HEK293 (cell line): ENCODE measurements around the gene PCSK2.
A peak's percentile ranks its signal among the peaks of the same experiment; 100 is the strongest.

ENCODE experiments used
- CTCF ChIA-PET: fragments of 350-600 bp; formaldehyde crosslinking; extraction: SDS; loops from one replicate; lab custom pipeline; 2021; ENCODE audit warnings: antibody characterized with exemption; lab: Yijun Ruan, JAX
- POLR2A ChIA-PET: fragments of 300-600 bp; formaldehyde crosslinking; extraction: SDS; loops from one replicate; lab custom pipeline; 2020; ENCODE audit warnings: antibody characterized with exemption, inconsistent platforms; lab: Yijun Ruan, JAX
- H3K27ac ChIP-seq: fragments of 200-500 bp; sonication (Bioruptor generic); 2 replicates; pipeline ENCODE4 v1.5.1; 2014; ENCODE audit warnings: low read depth, low read length, control low read depth, inconsistent platforms; ENCODE audit errors: extremely low read depth
- H3K36me3 ChIP-seq, 2 experiments: fragments of 200-500 bp in 1 of 2; sonication (Bioruptor generic) in 1 of 2; 1 replicate in 1 of 2; 2 replicates in 1 of 2; pipeline ENCODE4 v1.5.1; 2014 to 2017; ENCODE audit warnings: inconsistent platforms in 2 of 2, low read length in 2 of 2; ENCODE audit not compliant: control insufficient read depth in 2 of 2, insufficient read depth in 1 of 2
- H3K4me1 ChIP-seq: fragments of 200-500 bp; sonication (Bioruptor generic); 2 replicates; pipeline ENCODE4 v1.5.1; 2014; ENCODE audit warnings: mild to moderate bottlenecking, low read length, inconsistent platforms; ENCODE audit not compliant: control insufficient read depth, insufficient read depth
- H3K4me3 ChIP-seq: 2 replicates; pipeline ENCODE4 v1.5.1; 2011; ENCODE audit warnings: low read depth, mild to moderate bottlenecking, control low read depth, low read length, moderate library complexity
- H3K9me3 ChIP-seq: fragments of 200-500 bp; sonication (Bioruptor generic); 2 replicates; pipeline ENCODE4 v1.5.1; 2014; ENCODE audit warnings: low read depth, low read length, inconsistent platforms; ENCODE audit not compliant: control insufficient read depth, insufficient read depth
- GLI2 ChIP-seq: fragments of 450-650 bp; formaldehyde crosslinking; IDR thresholded peaks from 2 replicates; pipeline ENCODE4; 2017; ENCODE audit warnings: missing biosample characterization, missing genetic modification characterization, low read depth, borderline replicate concordance
- MZF1 ChIP-seq: fragments of 450-650 bp; formaldehyde crosslinking; IDR thresholded peaks from 2 replicates; pipeline ENCODE4 v1.5.1; 2017; ENCODE audit warnings: missing biosample characterization, missing genetic modification characterization, borderline replicate concordance
- RBAK ChIP-seq: fragments of 450-650 bp; formaldehyde crosslinking; IDR thresholded peaks from 2 replicates; pipeline ENCODE4 v1.5.1; 2016; ENCODE audit warnings: missing biosample characterization, missing genetic modification characterization
- SALL2 ChIP-seq: fragments of 450-650 bp; formaldehyde crosslinking; IDR thresholded peaks from 2 replicates; pipeline ENCODE4 v1.5.0; 2017; ENCODE audit warnings: missing biosample characterization, mild to moderate bottlenecking, missing genetic modification characterization, borderline replicate concordance
- SETDB1 ChIP-seq: IDR thresholded peaks from one replicate; pipeline ENCODE4 v1.6.1; 2017; ENCODE audit warnings: mild to moderate bottlenecking, low read length, moderate library complexity, mixed read lengths; ENCODE audit not compliant: insufficient read length
- ZFHX2 ChIP-seq: fragments of 450-650 bp; formaldehyde crosslinking; conservative IDR thresholded peaks from 2 replicates; pipeline ENCODE4 v1.5.1; 2016; ENCODE audit warnings: missing biosample characterization, missing genetic modification characterization
- ZIC2 ChIP-seq: fragments of 450-650 bp; formaldehyde crosslinking; IDR thresholded peaks from 2 replicates; pipeline ENCODE4 v1.5.1; 2016; ENCODE audit warnings: missing biosample characterization, missing genetic modification characterization
- ZNF146 ChIP-seq: fragments of 450-650 bp; formaldehyde crosslinking; IDR thresholded peaks from 2 replicates; pipeline ENCODE4 v1.5.1; 2016; ENCODE audit warnings: missing biosample characterization, missing genetic modification characterization
- ZNF175 ChIP-seq: fragments of 450-650 bp; formaldehyde crosslinking; IDR thresholded peaks from 2 replicates; pipeline ENCODE4 v1.5.1; 2016; ENCODE audit warnings: missing biosample characterization, missing genetic modification characterization
- ZNF292 ChIP-seq: fragments of 450-650 bp; formaldehyde crosslinking; IDR thresholded peaks from 2 replicates; pipeline ENCODE4 v1.5.1; 2016; ENCODE audit warnings: low read depth, missing biosample characterization, missing genetic modification characterization, borderline replicate concordance
- ZNF350 ChIP-seq: fragments of 450-650 bp; formaldehyde crosslinking; IDR thresholded peaks from 2 replicates; pipeline ENCODE4 v1.5.0; 2017; ENCODE audit warnings: missing biosample characterization, mild to moderate bottlenecking, missing genetic modification characterization
- ZNF501 ChIP-seq: fragments of 450-650 bp; formaldehyde crosslinking; IDR thresholded peaks from 2 replicates; pipeline ENCODE4 v1.5.1; 2016; ENCODE audit warnings: missing biosample characterization, missing genetic modification characterization
- ZNF707 ChIP-seq: fragments of 450-650 bp; formaldehyde crosslinking; IDR thresholded peaks from 2 replicates; pipeline ENCODE4 v1.5.1; 2016; ENCODE audit warnings: missing biosample characterization, missing genetic modification characterization
- ZNF785 ChIP-seq: fragments of 450-650 bp; formaldehyde crosslinking; IDR thresholded peaks from 2 replicates; pipeline ENCODE4 v1.5.1; 2016; ENCODE audit warnings: missing biosample characterization, missing genetic modification characterization
- ZNF830 ChIP-seq: fragments of 450-650 bp; IDR thresholded peaks from 2 replicates; pipeline ENCODE4 v1.5.0; 2018; ENCODE audit warnings: missing biosample characterization, missing genetic modification characterization, low read depth, mild to moderate bottlenecking, moderate library complexity
- TF ChIP-seq, protein P1 (sequence below): fragments of 450-650 bp; formaldehyde crosslinking; conservative IDR thresholded peaks from 2 replicates; pipeline ENCODE4 v1.5.1; 2016; ENCODE audit warnings: low read depth, missing biosample characterization, missing genetic modification characterization
- TF ChIP-seq, protein P2 (sequence below): fragments of 450-650 bp; formaldehyde crosslinking; IDR thresholded peaks from 2 replicates; pipeline ENCODE4 v1.5.1; 2016; ENCODE audit warnings: missing biosample characterization, missing genetic modification characterization
- TF ChIP-seq, protein P3 (sequence below): IDR thresholded peaks from 2 replicates; pipeline ENCODE4 v1.6.1; 2011; ENCODE audit warnings: mild to moderate bottlenecking, low read depth, low read length, borderline replicate concordance
- TF ChIP-seq, protein P4 (sequence below): fragments of 450-650 bp; formaldehyde crosslinking; IDR thresholded peaks from 2 replicates; pipeline ENCODE4 v1.5.1; 2016; ENCODE audit warnings: missing biosample characterization, missing genetic modification characterization

The PCSK2 gene

GRCh38 chr20:17505636-17506517 lies 279.0 kb downstream of the PCSK2 start:
- POLR2A ChIA-PET, result interaction anchor here (0.6 to 1.0 kb wide), 2 partner anchors 177 to 1033 kb away, joined by 3 to 9 read pairs; partner anchors contain the start of gene RRBP1
- Histone ChIP-seq H3K36me3 (no peaks in the 10 kb centered on the region), H3K27ac (no peak overlapping the region), H3K4me3 (no peak overlapping the region), H3K4me1 (no peaks in the 10 kb centered on the region), H3K9me3 (no peaks in the 10 kb centered on the region)
- TF ChIP-seq, protein P1, sequence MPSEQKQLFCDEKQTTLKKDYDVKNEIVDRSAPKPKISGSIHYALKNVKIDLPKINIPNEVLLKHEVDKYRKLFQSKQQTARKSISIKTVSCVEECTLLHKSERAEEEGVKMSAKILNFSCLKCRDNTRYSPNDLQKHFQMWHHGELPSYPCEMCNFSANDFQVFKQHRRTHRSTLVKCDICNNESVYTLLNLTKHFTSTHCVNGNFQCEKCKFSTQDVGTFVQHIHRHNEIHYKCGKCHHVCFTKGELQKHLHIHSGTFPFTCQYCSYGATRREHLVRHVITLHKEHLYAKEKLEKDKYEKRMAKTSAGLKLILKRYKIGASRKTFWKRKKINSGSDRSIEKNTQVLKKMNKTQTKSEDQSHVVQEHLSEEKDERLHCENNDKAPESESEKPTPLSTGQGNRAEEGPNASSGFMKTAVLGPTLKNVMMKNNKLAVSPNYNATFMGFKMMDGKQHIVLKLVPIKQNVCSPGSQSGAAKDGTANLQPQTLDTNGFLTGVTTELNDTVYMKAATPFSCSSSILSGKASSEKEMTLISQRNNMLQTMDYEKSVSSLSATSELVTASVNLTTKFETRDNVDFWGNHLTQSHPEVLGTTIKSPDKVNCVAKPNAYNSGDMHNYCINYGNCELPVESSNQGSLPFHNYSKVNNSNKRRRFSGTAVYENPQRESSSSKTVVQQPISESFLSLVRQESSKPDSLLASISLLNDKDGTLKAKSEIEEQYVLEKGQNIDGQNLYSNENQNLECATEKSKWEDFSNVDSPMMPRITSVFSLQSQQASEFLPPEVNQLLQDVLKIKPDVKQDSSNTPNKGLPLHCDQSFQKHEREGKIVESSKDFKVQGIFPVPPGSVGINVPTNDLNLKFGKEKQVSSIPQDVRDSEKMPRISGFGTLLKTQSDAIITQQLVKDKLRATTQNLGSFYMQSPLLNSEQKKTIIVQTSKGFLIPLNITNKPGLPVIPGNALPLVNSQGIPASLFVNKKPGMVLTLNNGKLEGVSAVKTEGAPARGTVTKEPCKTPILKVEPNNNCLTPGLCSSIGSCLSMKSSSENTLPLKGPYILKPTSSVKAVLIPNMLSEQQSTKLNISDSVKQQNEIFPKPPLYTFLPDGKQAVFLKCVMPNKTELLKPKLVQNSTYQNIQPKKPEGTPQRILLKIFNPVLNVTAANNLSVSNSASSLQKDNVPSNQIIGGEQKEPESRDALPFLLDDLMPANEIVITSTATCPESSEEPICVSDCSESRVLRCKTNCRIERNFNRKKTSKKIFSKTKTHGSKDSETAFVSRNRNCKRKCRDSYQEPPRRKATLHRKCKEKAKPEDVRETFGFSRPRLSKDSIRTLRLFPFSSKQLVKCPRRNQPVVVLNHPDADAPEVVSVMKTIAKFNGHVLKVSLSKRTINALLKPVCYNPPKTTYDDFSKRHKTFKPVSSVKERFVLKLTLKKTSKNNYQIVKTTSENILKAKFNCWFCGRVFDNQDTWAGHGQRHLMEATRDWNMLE (tag by site-specific recombination), result no peak
- TF ChIP-seq ZNF501 (tag by site-specific recombination), result no peak
- peak; percentile 42 for TF ChIP-seq ZFHX2 (tag by site-specific recombination)
- TF ChIP-seq, all 188 proteins: peak for 1
- CTCF ChIA-PET, result interaction anchor here (0.5 to 2.5 kb wide), 29 partner anchors 8 to 1162 kb away, joined by 3 to 17 read pairs (median 4); no protein-coding TSS in a partner anchor

DNA sequence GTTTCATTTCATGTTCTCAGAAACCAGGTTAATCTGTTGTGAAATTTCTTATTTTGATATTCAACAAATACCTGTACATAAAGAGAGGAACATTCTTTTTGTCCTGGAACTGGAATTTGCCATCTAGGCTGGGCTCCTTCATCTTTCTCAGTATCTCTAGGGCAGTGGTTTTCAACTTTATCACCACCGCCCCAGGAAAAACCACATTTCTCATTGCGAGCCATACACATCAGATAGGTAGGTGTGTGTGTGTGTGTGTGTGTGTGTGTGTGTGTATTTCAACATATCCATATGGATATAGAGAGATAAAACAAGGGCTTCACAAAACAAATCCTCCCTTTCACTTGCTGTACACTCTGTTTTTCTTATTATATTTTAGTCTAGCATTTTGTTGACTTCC lies 280.2 kb downstream of the PCSK2 start:
- no peak overlapping the region for H3K4me3 ChIP-seq
- H3K36me3 ChIP-seq, result no peaks in the 10 kb centered on the region
- H3K9me3 ChIP-seq, result no peaks in the 10 kb centered on the region
- POLR2A ChIA-PET, result interaction anchor here (0.6 kb wide), 1 partner anchor 1032 kb away, joined by 9 read pairs; no protein-coding TSS in a partner anchor
- TF ChIP-seq SALL2 (tag by site-specific recombination) (no peak), SETDB1 (no peak), ZNF292 (tag by site-specific recombination) (no peak)
- TF ChIP-seq, all 188 proteins: peak for 0
- CTCF ChIA-PET, result no interaction called here
- no peaks in the 10 kb centered on the region for H3K4me1 ChIP-seq
- H3K27ac ChIP-seq, result no peak overlapping the region

DNA sequence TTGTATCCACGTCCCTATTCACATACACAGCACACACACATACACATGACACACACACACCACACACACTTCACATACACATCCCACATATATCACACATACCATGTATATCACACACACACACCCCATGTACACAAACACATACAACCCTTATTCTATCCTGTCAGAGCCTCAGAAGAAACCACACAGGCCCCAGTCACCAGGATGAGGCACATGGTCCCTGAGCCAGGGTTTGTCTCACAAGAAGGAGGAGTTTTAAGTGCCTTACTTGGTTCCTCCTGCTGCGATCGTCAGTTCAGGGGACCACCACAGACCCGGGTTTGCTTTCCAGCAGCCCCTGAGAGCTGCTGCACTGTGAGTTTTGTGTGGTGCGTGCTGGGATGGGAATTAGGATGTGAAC lies 280.7 kb downstream of the PCSK2 start:
- H3K4me3 ChIP-seq, result no peak overlapping the region
- no peaks in the 10 kb centered on the region for H3K4me1 ChIP-seq
- no peaks in the 10 kb centered on the region for H3K36me3 ChIP-seq
- no peak overlapping the region for H3K27ac ChIP-seq
- H3K9me3 ChIP-seq, result no peaks in the 10 kb centered on the region
- no peak for TF ChIP-seq ZIC2 (tag by site-specific recombination)
- TF ChIP-seq, protein P2, sequence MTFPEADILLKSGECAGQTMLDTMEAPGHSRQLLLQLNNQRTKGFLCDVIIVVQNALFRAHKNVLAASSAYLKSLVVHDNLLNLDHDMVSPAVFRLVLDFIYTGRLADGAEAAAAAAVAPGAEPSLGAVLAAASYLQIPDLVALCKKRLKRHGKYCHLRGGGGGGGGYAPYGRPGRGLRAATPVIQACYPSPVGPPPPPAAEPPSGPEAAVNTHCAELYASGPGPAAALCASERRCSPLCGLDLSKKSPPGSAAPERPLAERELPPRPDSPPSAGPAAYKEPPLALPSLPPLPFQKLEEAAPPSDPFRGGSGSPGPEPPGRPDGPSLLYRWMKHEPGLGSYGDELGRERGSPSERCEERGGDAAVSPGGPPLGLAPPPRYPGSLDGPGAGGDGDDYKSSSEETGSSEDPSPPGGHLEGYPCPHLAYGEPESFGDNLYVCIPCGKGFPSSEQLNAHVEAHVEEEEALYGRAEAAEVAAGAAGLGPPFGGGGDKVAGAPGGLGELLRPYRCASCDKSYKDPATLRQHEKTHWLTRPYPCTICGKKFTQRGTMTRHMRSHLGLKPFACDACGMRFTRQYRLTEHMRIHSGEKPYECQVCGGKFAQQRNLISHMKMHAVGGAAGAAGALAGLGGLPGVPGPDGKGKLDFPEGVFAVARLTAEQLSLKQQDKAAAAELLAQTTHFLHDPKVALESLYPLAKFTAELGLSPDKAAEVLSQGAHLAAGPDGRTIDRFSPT (tag by site-specific recombination), result no peak
- TF ChIP-seq ZNF175, result no peak
- TF ChIP-seq ZNF146 (tag by site-specific recombination), result no peak
- no peak for TF ChIP-seq ZNF350 (tag by site-specific recombination)
- no peak for TF ChIP-seq ZNF785 (tag by site-specific recombination)
- TF ChIP-seq MZF1 (tag by site-specific recombination), result no peak
- TF ChIP-seq RBAK, result no peak
- no peak for TF ChIP-seq ZNF707
- TF ChIP-seq, protein P3, sequence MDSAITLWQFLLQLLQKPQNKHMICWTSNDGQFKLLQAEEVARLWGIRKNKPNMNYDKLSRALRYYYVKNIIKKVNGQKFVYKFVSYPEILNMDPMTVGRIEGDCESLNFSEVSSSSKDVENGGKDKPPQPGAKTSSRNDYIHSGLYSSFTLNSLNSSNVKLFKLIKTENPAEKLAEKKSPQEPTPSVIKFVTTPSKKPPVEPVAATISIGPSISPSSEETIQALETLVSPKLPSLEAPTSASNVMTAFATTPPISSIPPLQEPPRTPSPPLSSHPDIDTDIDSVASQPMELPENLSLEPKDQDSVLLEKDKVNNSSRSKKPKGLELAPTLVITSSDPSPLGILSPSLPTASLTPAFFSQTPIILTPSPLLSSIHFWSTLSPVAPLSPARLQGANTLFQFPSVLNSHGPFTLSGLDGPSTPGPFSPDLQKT, result no peak
- no peak for TF ChIP-seq GLI2 (tag by site-specific recombination)
- TF ChIP-seq, protein P4, sequence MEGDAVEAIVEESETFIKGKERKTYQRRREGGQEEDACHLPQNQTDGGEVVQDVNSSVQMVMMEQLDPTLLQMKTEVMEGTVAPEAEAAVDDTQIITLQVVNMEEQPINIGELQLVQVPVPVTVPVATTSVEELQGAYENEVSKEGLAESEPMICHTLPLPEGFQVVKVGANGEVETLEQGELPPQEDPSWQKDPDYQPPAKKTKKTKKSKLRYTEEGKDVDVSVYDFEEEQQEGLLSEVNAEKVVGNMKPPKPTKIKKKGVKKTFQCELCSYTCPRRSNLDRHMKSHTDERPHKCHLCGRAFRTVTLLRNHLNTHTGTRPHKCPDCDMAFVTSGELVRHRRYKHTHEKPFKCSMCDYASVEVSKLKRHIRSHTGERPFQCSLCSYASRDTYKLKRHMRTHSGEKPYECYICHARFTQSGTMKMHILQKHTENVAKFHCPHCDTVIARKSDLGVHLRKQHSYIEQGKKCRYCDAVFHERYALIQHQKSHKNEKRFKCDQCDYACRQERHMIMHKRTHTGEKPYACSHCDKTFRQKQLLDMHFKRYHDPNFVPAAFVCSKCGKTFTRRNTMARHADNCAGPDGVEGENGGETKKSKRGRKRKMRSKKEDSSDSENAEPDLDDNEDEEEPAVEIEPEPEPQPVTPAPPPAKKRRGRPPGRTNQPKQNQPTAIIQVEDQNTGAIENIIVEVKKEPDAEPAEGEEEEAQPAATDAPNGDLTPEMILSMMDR (tag by site-specific recombination), result no peak
- TF ChIP-seq ZNF830 (tag by site-specific recombination), result no peak
- ChIA-PET CTCF (no interaction called here), POLR2A (no interaction called here)
